ENCODE measurements around the gene IHH. TPM values are rescaled to one million over a fixed set of nuclear protein-coding genes. Genes with fewer than 3 reads are reported as not detected.

IHH gene
- total and polyA plus RNA-seq, 2 donors (not counting 1 experiment from before 2014, with no cell fraction given), result 0.15 to 0.22 TPM

DNA sequence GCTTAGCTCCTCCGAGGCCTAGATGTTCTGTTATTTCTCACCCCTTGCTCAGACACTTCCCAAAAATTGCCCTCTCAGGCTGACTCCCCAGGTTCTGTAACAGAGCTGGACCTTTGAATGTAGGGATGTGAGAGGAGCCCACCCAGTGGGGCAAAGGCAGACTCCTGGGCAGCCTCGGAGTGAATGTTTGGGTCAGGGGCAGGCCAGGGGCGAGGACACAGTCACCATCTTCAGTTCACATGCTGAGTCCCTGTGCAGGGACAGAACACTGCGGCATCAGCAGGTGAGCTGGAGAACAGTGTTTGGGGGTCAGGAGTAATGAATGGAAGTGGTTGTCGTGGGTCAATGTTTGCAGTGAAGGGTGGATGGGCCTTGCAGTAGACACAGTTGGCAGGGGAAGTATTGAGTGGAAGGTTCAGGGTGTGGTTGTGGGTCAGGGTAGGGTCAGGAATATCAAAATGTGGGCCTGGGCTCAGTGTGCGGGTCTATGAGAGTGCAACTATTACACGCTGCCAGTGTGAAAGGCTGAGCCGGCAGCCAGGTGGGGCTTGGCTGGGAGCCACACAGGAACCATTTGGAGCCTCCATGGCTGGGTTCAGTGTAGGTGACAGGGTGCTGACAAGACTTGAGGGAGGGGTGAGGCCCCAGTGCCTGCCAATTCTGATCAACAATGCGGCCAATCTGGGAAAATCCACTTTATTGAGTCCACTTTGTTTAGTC lies 4.4 kb downstream of the IHH start:
- Histone ChIP-seq H3K27ac (ENCODE audit: low read length in 2 of 2) (no peak overlapping the region), H3K4me2 (replicated peaks; ENCODE audit: low read depth, low read length, poor library complexity, severe bottlenecking) (no peak overlapping the region), H3K79me2 (ENCODE audit: control insufficient read depth, insufficient read depth, low read length) (no peaks in the 10 kb centered on the region), H3K9me3 (ENCODE audit: control extremely low read depth in 1 of 3, control insufficient read depth in 2 of 3, insufficient read depth in 1 of 3, low read length in 2 of 3) (no peaks in the 10 kb centered on the region), H3K4me3 (ENCODE audit: control extremely low read depth in 1 of 5, extremely low read depth in 1 of 5, insufficient read depth in 1 of 5, low read depth in 2 of 5, low read length in 4 of 5) (no peak overlapping the region), H2AFZ (ENCODE audit: insufficient read depth, low read depth, low read length, poor library complexity, severe bottlenecking) (no peak overlapping the region), H3K27me3 (replicated peaks in 1 of 4; ENCODE audit: control extremely low read depth in 1 of 4, control insufficient read depth in 3 of 4, insufficient read depth in 4 of 4, low read length in 3 of 4) (peaks cover 0 to 56% (median 32%) of the 10 kb centered on the region in 4 experiments), H3K9ac (ENCODE audit: low read length) (no peak overlapping the region), H3K4me1 (ENCODE audit: control insufficient read depth in 2 of 2, insufficient read depth in 2 of 2, low read length in 2 of 2) (peaks cover 33 to 39% of the 10 kb centered on the region in 2 donors), H3K36me3 (replicated peaks in 1 of 2; ENCODE audit: control extremely low read depth in 1 of 2, control insufficient read depth in 1 of 2, extremely low read depth in 1 of 2, insufficient read depth in 2 of 2, low read length in 1 of 2) (no peaks in the 10 kb centered on the region), H4K20me1 (ENCODE audit: control insufficient read depth, insufficient read depth, low read length, poor library complexity, severe bottlenecking) (no peaks in the 10 kb centered on the region)
- ChIA-PET CTCF (interaction anchor here (1.5 to 9.5 kb wide), 3 partner anchors 9 to 98 kb away, joined by 5 to 117 read pairs (median 20); no protein-coding TSS in a partner anchor), POLR2A (no interaction called here)
- TF ChIP-seq, protein P1, sequence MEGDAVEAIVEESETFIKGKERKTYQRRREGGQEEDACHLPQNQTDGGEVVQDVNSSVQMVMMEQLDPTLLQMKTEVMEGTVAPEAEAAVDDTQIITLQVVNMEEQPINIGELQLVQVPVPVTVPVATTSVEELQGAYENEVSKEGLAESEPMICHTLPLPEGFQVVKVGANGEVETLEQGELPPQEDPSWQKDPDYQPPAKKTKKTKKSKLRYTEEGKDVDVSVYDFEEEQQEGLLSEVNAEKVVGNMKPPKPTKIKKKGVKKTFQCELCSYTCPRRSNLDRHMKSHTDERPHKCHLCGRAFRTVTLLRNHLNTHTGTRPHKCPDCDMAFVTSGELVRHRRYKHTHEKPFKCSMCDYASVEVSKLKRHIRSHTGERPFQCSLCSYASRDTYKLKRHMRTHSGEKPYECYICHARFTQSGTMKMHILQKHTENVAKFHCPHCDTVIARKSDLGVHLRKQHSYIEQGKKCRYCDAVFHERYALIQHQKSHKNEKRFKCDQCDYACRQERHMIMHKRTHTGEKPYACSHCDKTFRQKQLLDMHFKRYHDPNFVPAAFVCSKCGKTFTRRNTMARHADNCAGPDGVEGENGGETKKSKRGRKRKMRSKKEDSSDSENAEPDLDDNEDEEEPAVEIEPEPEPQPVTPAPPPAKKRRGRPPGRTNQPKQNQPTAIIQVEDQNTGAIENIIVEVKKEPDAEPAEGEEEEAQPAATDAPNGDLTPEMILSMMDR (IDR thresholded peaks at IDR 0.05), result no peak
- TF ChIP-seq EZH2 (IDR thresholded peaks at IDR 0.05; ENCODE audit: borderline replicate concordance, insufficient read depth, low read depth, low read length, poor library complexity, severe bottlenecking), result no peak
- H3K27me3 Mint-ChIP-seq, result peaks cover 44% of the 10 kb centered on the region
- 68% methylated on average over 8 of the region's 9 CpGs for WGBS (ENCODE audit: insufficient coverage)
- peaks cover 22% of the 10 kb centered on the region for H3K4me1 Mint-ChIP-seq
- H3K4me3 Mint-ChIP-seq, result no peak overlapping the region
- no peak overlapping the region for H3K27ac Mint-ChIP-seq
- intact Hi-C loops (cut with micrococcal nuclease), result loop anchor here (10.0 kb wide), 1 partner anchor 62 kb away; the partner anchor contains the start of gene CRYBA2
- no peak for ATAC-seq (ENCODE audit: low read depth)
- no peaks in the 10 kb centered on the region for H3K9me3 Mint-ChIP-seq (ENCODE audit: insufficient read depth)
- DNase-seq, result no peak

All from B cell (primary cell).